A549 (cell line): ENCODE results near the gene TMPRSS6. TPM values are rescaled to one million over a fixed set of nuclear protein-coding genes. Genes with fewer than 3 reads are reported as not detected.

Source experiments
- ATAC-seq, 2 experiments: fragments of 200-7000 bp in 1 of 2; fragments of >200 bp in 1 of 2; cut with Nextera tagmentation in 1 of 2; cut with Tn5 transposase in 1 of 2; 3 replicates each; pipeline versions ENCODE4 v1.8.0 to v1.9.1; 2018 to 2020; ENCODE audit warnings: mild to moderate bottlenecking in 1 of 2, moderate library complexity in 1 of 2
- CTCF ChIA-PET: fragments of 300-600 bp; sonication (Branson Sonifier 250); formaldehyde crosslinking; extraction: SDS; loops from one replicate; lab custom pipeline; 2021; ENCODE audit warnings: antibody characterized with exemption, inconsistent platforms; lab: Yijun Ruan, JAX
- POLR2A ChIA-PET: fragments of 350-600 bp; formaldehyde crosslinking; extraction: SDS; loops from one replicate; lab custom pipeline; 2021; ENCODE audit warnings: antibody characterized with exemption, inconsistent platforms; lab: Yijun Ruan, JAX
- DNase-seq, 2 experiments: peaks; one replicate each; pipeline versions ENCODE4 v3.0.0 to v3.0.0-alpha.2; 2011 to 2016; ENCODE audit warnings: low read depth in 1 of 2, low spot score in 1 of 2
- FAIRE-seq: peaks from 2 replicates; lab custom pipeline; 2011; peaks lifted over from hg19 to GRCh38; lab: Jason Lieb, UNC
- H3K27ac ChIP-seq, 2 experiments: fragments of >200 bp; sonication (Bioruptor Twin); formaldehyde crosslinking; 3 replicates each; pipeline ENCODE4 v1.5.1; 2016 to 2017
- H3K4me1 ChIP-seq: fragments of >200 bp; sonication (Bioruptor Twin); formaldehyde crosslinking; 3 replicates; pipeline ENCODE4 v1.6.1; 2016
- H3K4me2 ChIP-seq: fragments of >200 bp; sonication (Bioruptor Twin); formaldehyde crosslinking; 3 replicates; pipeline ENCODE4 v1.6.1; 2016
- H3K4me3 ChIP-seq: fragments of >200 bp; sonication (Bioruptor Twin); formaldehyde crosslinking; 3 replicates; pipeline ENCODE4 v1.5.1; 2016
- H3K9me3 ChIP-seq: fragments of >200 bp; sonication (Bioruptor Twin); formaldehyde crosslinking; 3 replicates; pipeline ENCODE4 v1.6.1; 2016
- CBX2 ChIP-seq: fragments of 200-600 bp; sonication (generic); IDR thresholded peaks from 2 replicates; pipeline ENCODE4 v1.6.1; 2016; ENCODE audit warnings: low read depth, mild to moderate bottlenecking, borderline replicate concordance
- CBX8 ChIP-seq: fragments of 200-600 bp; sonication (generic); IDR thresholded peaks from 2 replicates; pipeline ENCODE4 v1.6.1; 2016
- CHD2 ChIP-seq: fragments of 150-350 bp; IDR thresholded peaks from 2 replicates; pipeline ENCODE4 v1.6.1; 2014; ENCODE audit warnings: low read length; ENCODE audit not compliant: partially characterized antibody
- CHD4 ChIP-seq: fragments of 200-600 bp; sonication (generic); IDR thresholded peaks from 2 replicates; pipeline ENCODE4 v1.6.1; 2016; ENCODE audit warnings: antibody characterized with exemption, mild to moderate bottlenecking, borderline replicate concordance
- EHF ChIP-seq: fragments of 250-450 bp; sonication (Bioruptor Pico); IDR thresholded peaks from 2 replicates; pipeline ENCODE4 v1.5.0; 2020; ENCODE audit warnings: mild to moderate bottlenecking
- EP300 ChIP-seq, 2 experiments: fragments of >200 bp; sonication (Bioruptor Twin); formaldehyde crosslinking; IDR thresholded peaks; 2 replicates in 1 of 2; 3 replicates in 1 of 2; pipeline ENCODE4 v1.6.1; 2016 to 2017
- ESRRA ChIP-seq: fragments of 150-350 bp; IDR thresholded peaks from 2 replicates; pipeline ENCODE4 v1.6.1; 2014; ENCODE audit warnings: mild to moderate bottlenecking, low read length, borderline replicate concordance
- HOXA7 ChIP-seq: fragments of 250-450 bp; sonication (Bioruptor Pico); IDR thresholded peaks from 2 replicates; pipeline ENCODE4 v1.5.0; 2020; ENCODE audit warnings: mild to moderate bottlenecking, moderate library complexity
- JUNB ChIP-seq: fragments of >200 bp; sonication (Bioruptor Twin); formaldehyde crosslinking; IDR thresholded peaks from 2 replicates; pipeline ENCODE4 v1.6.1; 2016
- KDM1A ChIP-seq: fragments of 200-600 bp; sonication (generic); IDR thresholded peaks from 2 replicates; pipeline ENCODE4 v1.6.1; 2016; ENCODE audit warnings: low read depth, mild to moderate bottlenecking
- KDM5A ChIP-seq: fragments of 200-600 bp; sonication (generic); IDR thresholded peaks from 2 replicates; pipeline ENCODE4 v1.6.1; 2016; ENCODE audit warnings: antibody characterized with exemption, mild to moderate bottlenecking
- MAFK ChIP-seq: fragments of 450-650 bp; IDR thresholded peaks from 2 replicates; pipeline ENCODE4 v1.6.1; 2014; ENCODE audit not compliant: partially characterized antibody
- MYC ChIP-seq: IDR thresholded peaks from 2 replicates; pipeline ENCODE4 v1.6.1; 2012; ENCODE audit warnings: mild to moderate bottlenecking, inconsistent platforms, low read length, improper control_type of control experiment, borderline replicate concordance
- NFE2L2 ChIP-seq: fragments of 150-350 bp; conservative IDR thresholded peaks from 2 replicates; pipeline ENCODE4 v1.6.1; 2014; ENCODE audit warnings: low read length
- NPAS2 ChIP-seq: fragments of 250-450 bp; sonication (Bioruptor Pico); IDR thresholded peaks from 2 replicates; pipeline ENCODE4 v1.8.0; 2022; ENCODE audit warnings: mild to moderate bottlenecking, moderate library complexity, borderline replicate concordance
- NR3C1 ChIP-seq: fragments of >200 bp; sonication (Bioruptor Twin); formaldehyde crosslinking; IDR thresholded peaks from 3 replicates; pipeline ENCODE4 v1.6.1; 2017
- POLR2A ChIP-seq: IDR thresholded peaks from 2 replicates; pipeline ENCODE4 v1.6.1; 2012; ENCODE audit warnings: mild to moderate bottlenecking, low read length
- RARB ChIP-seq: fragments of 250-450 bp; sonication (Bioruptor Pico); IDR thresholded peaks from 2 replicates; pipeline ENCODE4 v1.8.0; 2021; ENCODE audit warnings: mild to moderate bottlenecking, moderate library complexity
- RCOR1 ChIP-seq: fragments of 150-350 bp; IDR thresholded peaks from 2 replicates; pipeline ENCODE4 v1.6.1; 2014; ENCODE audit warnings: antibody characterized with exemption, low read length, low read depth
- RFX5 ChIP-seq: fragments of 450-650 bp; IDR thresholded peaks from 2 replicates; pipeline ENCODE4 v1.7.1; 2014; ENCODE audit warnings: antibody characterized with exemption, mild to moderate bottlenecking, moderate library complexity
- ZFP36 ChIP-seq: fragments of 450-650 bp; IDR thresholded peaks from 2 replicates; pipeline ENCODE4 v1.6.1; 2014; ENCODE audit warnings: borderline replicate concordance; ENCODE audit not compliant: partially characterized antibody
- ZNF302 ChIP-seq: fragments of 250-450 bp; sonication (Bioruptor Pico); IDR thresholded peaks from 2 replicates; pipeline ENCODE4 v1.9.0; 2021; ENCODE audit warnings: inconsistent platforms, mild to moderate bottlenecking, moderate library complexity
- WGBS: methylation state at CpG from one replicate; pipeline ENCODE4 v1.1.6; 2017; ENCODE audit errors: missing lambda C conversion rate; 5-methylcytosine and 5-hydroxymethylcytosine counted together
- polyA plus RNA-seq, 4 experiments: library from polyadenylated mRNA; depleted of rRNA in 3 of 4; stranded (reverse); fragments of >200 nt; fragmentation: RNase III in 1 of 4; extraction: RNeasy Plus Mini Kit Qiagen cat#74134 plus additional on column Dnase treatment in 1 of 4; gene quantifications; 2 replicates in 3 of 4; 3 replicates in 1 of 4; pipeline ENCODE4 v1.2.3, GENCODE V29; 2011 to 2017
- TF ChIP-seq, protein P1 (sequence below): fragments of >200 bp; sonication (Bioruptor Twin); formaldehyde crosslinking; IDR thresholded peaks from 2 replicates; pipeline ENCODE4 v1.6.1; 2016
- TF ChIP-seq, protein P2 (sequence below): fragments of >200 bp; sonication (Bioruptor Twin); formaldehyde crosslinking; IDR thresholded peaks from 3 replicates; pipeline ENCODE4 v1.6.1; 2016
- TF ChIP-seq, protein P3 (sequence below): fragments of 250-450 bp; sonication (Bioruptor Pico); IDR thresholded peaks from 2 replicates; pipeline ENCODE4 v1.5.0; 2020; ENCODE audit warnings: low read depth, mild to moderate bottlenecking, moderate library complexity
- TF ChIP-seq, protein P4 (sequence below): fragments of 150-350 bp; IDR thresholded peaks from 2 replicates; pipeline ENCODE4 v1.6.1; 2014; ENCODE audit warnings: low read depth, mild to moderate bottlenecking, low read length

TMPRSS6 gene
- polyA plus RNA-seq, 2 of the 4 experiments (the other 2 are of a cell fraction): not detected

DNA sequence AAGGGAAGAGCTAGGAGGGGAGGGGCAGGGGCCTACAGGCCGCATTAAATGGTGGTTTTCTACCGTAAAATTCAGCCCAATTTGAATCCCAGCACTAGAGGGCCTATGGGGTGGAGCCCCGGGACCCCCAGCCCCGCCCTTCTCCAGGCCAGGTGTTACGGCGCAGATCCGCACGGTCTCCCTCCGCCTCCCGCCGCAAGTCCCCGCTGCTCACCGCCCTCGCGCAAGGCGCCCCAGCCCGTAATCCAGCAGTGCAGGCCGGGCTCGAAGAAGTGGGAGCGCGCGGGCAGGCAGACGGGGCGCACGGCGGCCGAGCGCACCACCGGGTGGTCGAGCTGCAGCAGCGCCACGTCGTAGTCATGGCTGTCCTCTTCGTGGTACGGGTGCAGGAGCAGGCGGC, 40.7 kb downstream of the TMPRSS6 start:
- WGBS: 93% methylated on average over 25 of the region's 36 CpGs
- TF ChIP-seq MYC: no peak
- TF ChIP-seq RCOR1: no peak
- no peak for TF ChIP-seq CHD4
- TF ChIP-seq CHD2: no peak
- TF ChIP-seq RARB (CRISPR knock-in tag): no peak
- TF ChIP-seq NFE2L2: no peak
- no peak for TF ChIP-seq NPAS2
- no peak for TF ChIP-seq CBX8
- TF ChIP-seq MAFK: no peak
- TF ChIP-seq ESRRA: no peak
- no peak for TF ChIP-seq JUNB
- no peak for TF ChIP-seq CBX2
- no peak for TF ChIP-seq ZNF302 (CRISPR knock-in tag)
- TF ChIP-seq, protein P1, sequence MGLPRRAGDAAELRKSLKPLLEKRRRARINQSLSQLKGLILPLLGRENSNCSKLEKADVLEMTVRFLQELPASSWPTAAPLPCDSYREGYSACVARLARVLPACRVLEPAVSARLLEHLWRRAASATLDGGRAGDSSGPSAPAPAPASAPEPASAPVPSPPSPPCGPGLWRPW: no peak
- TF ChIP-seq RFX5: no peak
- no peak for TF ChIP-seq HOXA7
- no peak for TF ChIP-seq KDM5A
- no peak for TF ChIP-seq EP300 (IDR thresholded peaks at IDR 0.05)
- TF ChIP-seq ZFP36: no peak
- TF ChIP-seq, protein P2, sequence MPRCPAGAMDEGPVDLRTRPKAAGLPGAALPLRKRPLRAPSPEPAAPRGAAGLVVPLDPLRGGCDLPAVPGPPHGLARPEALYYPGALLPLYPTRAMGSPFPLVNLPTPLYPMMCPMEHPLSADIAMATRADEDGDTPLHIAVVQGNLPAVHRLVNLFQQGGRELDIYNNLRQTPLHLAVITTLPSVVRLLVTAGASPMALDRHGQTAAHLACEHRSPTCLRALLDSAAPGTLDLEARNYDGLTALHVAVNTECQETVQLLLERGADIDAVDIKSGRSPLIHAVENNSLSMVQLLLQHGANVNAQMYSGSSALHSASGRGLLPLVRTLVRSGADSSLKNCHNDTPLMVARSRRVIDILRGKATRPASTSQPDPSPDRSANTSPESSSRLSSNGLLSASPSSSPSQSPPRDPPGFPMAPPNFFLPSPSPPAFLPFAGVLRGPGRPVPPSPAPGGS: no peak
- POLR2A ChIA-PET: interaction anchor here (1.8 kb wide), 1 partner anchor 17 kb away, joined by 6 read pairs; the partner anchor contains the start of gene KCTD17
- no peak overlapping the region for H3K4me3 ChIP-seq
- no peak for ATAC-seq
- H3K27ac ChIP-seq: no peak overlapping the region
- no peaks in the 10 kb centered on the region for H3K9me3 ChIP-seq
- CTCF ChIA-PET: interaction anchor here (1.4 kb wide), 1 partner anchor 47 kb away, joined by 3 read pairs; no protein-coding TSS in a partner anchor
- no peak for DNase-seq
- H3K4me2 ChIP-seq: no peak overlapping the region
- H3K4me1 ChIP-seq: no peaks in the 10 kb centered on the region
- no peak for FAIRE-seq

DNA sequence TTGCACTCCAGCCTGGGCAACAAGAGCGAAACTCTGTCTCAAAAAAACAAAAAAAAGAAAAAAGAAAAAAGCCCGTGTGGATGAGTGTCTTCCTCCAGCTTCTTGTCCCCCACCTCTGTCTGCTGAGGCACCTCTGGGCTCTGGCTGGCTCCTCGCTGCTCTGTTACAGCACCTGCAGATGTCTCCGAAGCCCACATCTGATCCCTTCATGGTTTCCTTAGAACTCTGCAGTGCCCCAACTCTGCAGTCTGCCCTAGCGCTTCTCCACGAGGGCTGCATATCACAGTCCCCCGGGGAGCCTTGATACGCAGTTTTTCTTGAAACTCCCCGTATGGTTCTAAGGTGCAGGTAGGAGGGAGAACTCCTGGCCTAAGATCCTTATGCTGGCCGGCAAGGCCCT, 42.1 kb downstream of the TMPRSS6 start:
- Histone ChIP-seq H3K9me3 (no peaks in the 10 kb centered on the region), H3K4me1 (no peaks in the 10 kb centered on the region), H3K27ac (no peak overlapping the region), H3K4me2 (no peak overlapping the region), H3K4me3 (no peak overlapping the region)
- ATAC-seq (no peak), DNase-seq (no peak), FAIRE-seq (no peak)
- POLR2A ChIA-PET: no interaction called here
- 93% methylated on average over 10 of the region's 10 CpGs for WGBS
- no peak for TF ChIP-seq KDM1A
- no peak for TF ChIP-seq CHD2
- TF ChIP-seq POLR2A: no peak
- TF ChIP-seq JUNB: no peak
- no peak for TF ChIP-seq EHF (CRISPR knock-in tag)
- TF ChIP-seq, protein P3, sequence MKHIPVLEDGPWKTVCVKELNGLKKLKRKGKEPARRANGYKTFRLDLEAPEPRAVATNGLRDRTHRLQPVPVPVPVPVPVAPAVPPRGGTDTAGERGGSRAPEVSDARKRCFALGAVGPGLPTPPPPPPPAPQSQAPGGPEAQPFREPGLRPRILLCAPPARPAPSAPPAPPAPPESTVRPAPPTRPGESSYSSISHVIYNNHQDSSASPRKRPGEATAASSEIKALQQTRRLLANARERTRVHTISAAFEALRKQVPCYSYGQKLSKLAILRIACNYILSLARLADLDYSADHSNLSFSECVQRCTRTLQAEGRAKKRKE (CRISPR knock-in tag): no peak
- TF ChIP-seq NR3C1: no peak
- TF ChIP-seq, protein P4, sequence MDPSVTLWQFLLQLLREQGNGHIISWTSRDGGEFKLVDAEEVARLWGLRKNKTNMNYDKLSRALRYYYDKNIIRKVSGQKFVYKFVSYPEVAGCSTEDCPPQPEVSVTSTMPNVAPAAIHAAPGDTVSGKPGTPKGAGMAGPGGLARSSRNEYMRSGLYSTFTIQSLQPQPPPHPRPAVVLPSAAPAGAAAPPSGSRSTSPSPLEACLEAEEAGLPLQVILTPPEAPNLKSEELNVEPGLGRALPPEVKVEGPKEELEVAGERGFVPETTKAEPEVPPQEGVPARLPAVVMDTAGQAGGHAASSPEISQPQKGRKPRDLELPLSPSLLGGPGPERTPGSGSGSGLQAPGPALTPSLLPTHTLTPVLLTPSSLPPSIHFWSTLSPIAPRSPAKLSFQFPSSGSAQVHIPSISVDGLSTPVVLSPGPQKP: no peak
- CTCF ChIA-PET: no interaction called here
